Measurements from ENCODE around the gene WDR33. TPM values are rescaled to one million over a fixed set of nuclear protein-coding genes. Genes with fewer than 3 reads are reported as not detected.

WDR33 gene
- total and polyA plus RNA-seq, 2 of the 13 experiments (the other 11 are each of a cell fraction or from before 2014, with no cell fraction given), result 54.9 to 78.2 TPM

DNA sequence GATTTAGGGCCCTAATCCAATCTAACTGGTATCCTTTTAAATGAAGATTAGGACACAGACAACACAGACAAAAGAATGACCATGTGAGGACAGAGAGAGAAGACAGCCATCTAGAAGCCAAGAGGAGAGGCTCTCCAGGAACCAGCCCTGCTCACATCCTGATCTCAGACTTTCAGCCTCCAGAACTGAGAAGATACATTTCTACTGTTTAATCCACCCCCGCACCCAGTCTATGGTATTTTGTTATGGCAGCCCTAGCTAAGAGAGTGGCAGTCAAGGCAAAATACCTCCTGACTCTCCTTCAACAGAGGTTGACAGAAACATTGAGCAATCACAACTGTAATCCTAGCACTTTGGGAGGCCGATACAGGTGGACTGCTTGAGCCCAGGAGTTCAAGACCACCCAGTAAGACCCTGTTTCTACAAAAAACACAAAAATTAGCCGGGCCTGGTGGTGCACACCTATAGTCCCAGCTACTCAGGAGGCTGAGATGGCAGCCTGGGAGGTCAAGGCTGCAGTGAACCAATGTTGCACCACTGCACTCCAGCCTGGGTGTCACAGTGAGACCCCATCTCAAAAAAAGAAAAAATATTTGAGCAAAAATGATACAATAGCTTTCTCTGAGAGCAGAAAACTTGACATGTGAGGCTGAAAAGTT, 34.7 kb downstream of the WDR33 start:
- Histone ChIP-seq H3K79me2 (ENCODE audit: insufficient read depth, low read length) (peaks cover 90% of the 10 kb centered on the region), H3K9me3 (ENCODE audit: low read length) (no peaks in the 10 kb centered on the region), H3K36me3 (replicated peaks in 1 of 2; ENCODE audit: control insufficient read depth in 1 of 2, insufficient read depth in 2 of 2, low read length in 2 of 2) (no peaks in the 10 kb centered on the region; a peak in 2 of 5 replicates), H3K9ac (ENCODE audit: insufficient read depth, low read depth, low read length) (no peak overlapping the region), H2AFZ (ENCODE audit: low read length) (no peak overlapping the region), H3K27me3 (ENCODE audit: control insufficient read depth in 1 of 2, insufficient read depth in 2 of 2, low read length in 2 of 2) (no peaks in the 10 kb centered on the region), H4K20me1 (ENCODE audit: insufficient read depth, low read length) (peaks cover 55% of the 10 kb centered on the region), H3K4me3 (replicated peaks in 1 of 3; ENCODE audit: insufficient read depth in 1 of 3, low read depth in 2 of 3, low read length in 3 of 3) (no peak overlapping the region), H3K4me1 (ENCODE audit: insufficient read depth, low read length) (peaks cover 31% of the 10 kb centered on the region), H3K4me2 (ENCODE audit: low read depth, low read length) (0 out of 2 replicates have a peak overlapping the region, but pooled peaks have one; percentile 4), H3K27ac (ENCODE audit: extremely low read length, insufficient read depth, low read length) (peak overlapping the region; percentile 30)
- CTCF ChIA-PET (ENCODE audit: low intra/inter-chr PET ratio, low total read pairs), result no interaction called here
- FAIRE-seq, result no peak
- DNase-seq (ENCODE audit: low spot score), result peak; percentile 39
- POLR2A ChIA-PET, result interaction anchor here (1.4 kb wide), 1 partner anchor 9 kb away, joined by 5 read pairs; no protein-coding TSS in a partner anchor
- no TSS peak for BruUV-seq (replicated peaks)
- in situ Hi-C loops (cut with HindIII; ENCODE audit: extremely low pct_ligation_motif_present, low pct_unique_long_range_greater_than_20kb) (no loop called here), intact Hi-C loops (cut with micrococcal nuclease; ENCODE audit: unreplicated experiment) (no loop called here)
- ATAC-seq, result peak; percentile 81
- WGBS (ENCODE audit: low lambda C conversion rate), result 57% methylated on average over 3 of the region's 3 CpGs
- peak; percentile 31; the same call in 1 of the 2 replicates for TF ChIP-seq ZNF331 (CRISPR knock-in tag; IDR thresholded peaks at IDR 0.05)
- peak; percentile 51; the same call in 1 of the 2 replicates for TF ChIP-seq ZBTB7B (CRISPR knock-in tag; IDR thresholded peaks at IDR 0.05)
- TF ChIP-seq MYC (CRISPR knock-in tag; IDR thresholded peaks at IDR 0.05; ENCODE audit: borderline replicate concordance), result no peak
- TF ChIP-seq SAFB2 (CRISPR knock-in tag; IDR thresholded peaks at IDR 0.05; ENCODE audit: borderline replicate concordance, low read depth), result no peak
- TF ChIP-seq, protein P1, sequence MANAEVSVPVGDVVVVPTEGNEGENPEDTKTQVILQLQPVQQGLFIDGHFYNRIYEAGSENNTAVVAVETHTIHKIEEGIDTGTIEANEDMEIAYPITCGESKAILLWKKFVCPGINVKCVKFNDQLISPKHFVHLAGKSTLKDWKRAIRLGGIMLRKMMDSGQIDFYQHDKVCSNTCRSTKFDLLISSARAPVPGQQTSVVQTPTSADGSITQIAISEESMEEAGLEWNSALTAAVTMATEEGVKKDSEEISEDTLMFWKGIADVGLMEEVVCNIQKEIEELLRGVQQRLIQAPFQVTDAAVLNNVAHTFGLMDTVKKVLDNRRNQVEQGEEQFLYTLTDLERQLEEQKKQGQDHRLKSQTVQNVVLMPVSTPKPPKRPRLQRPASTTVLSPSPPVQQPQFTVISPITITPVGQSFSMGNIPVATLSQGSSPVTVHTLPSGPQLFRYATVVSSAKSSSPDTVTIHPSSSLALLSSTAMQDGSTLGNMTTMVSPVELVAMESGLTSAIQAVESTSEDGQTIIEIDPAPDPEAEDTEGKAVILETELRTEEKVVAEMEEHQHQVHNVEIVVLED (CRISPR knock-in tag; IDR thresholded peaks at IDR 0.05; ENCODE audit: borderline replicate concordance), result peak; percentile 43; the same call in 1 of the 2 replicates
- TF ChIP-seq, protein P2, sequence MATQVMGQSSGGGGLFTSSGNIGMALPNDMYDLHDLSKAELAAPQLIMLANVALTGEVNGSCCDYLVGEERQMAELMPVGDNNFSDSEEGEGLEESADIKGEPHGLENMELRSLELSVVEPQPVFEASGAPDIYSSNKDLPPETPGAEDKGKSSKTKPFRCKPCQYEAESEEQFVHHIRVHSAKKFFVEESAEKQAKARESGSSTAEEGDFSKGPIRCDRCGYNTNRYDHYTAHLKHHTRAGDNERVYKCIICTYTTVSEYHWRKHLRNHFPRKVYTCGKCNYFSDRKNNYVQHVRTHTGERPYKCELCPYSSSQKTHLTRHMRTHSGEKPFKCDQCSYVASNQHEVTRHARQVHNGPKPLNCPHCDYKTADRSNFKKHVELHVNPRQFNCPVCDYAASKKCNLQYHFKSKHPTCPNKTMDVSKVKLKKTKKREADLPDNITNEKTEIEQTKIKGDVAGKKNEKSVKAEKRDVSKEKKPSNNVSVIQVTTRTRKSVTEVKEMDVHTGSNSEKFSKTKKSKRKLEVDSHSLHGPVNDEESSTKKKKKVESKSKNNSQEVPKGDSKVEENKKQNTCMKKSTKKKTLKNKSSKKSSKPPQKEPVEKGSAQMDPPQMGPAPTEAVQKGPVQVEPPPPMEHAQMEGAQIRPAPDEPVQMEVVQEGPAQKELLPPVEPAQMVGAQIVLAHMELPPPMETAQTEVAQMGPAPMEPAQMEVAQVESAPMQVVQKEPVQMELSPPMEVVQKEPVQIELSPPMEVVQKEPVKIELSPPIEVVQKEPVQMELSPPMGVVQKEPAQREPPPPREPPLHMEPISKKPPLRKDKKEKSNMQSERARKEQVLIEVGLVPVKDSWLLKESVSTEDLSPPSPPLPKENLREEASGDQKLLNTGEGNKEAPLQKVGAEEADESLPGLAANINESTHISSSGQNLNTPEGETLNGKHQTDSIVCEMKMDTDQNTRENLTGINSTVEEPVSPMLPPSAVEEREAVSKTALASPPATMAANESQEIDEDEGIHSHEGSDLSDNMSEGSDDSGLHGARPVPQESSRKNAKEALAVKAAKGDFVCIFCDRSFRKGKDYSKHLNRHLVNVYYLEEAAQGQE (IDR thresholded peaks at IDR 0.05; ENCODE audit: borderline replicate concordance in 1 of 2, low read depth in 1 of 2, low read length in 2 of 2), result no peak
- 0 out of 2 replicates have a peak, but pooled peaks have one; percentile 16 for TF ChIP-seq ZNF12 (CRISPR knock-in tag; IDR thresholded peaks at IDR 0.05)
- peak; percentile 19; the same call in 1 of the 2 replicates for TF ChIP-seq SIX1 (CRISPR knock-in tag; IDR thresholded peaks at IDR 0.05; ENCODE audit: borderline replicate concordance)
- peak; percentile 53; the same call in 1 of the 2 replicates for TF ChIP-seq ZNF644 (CRISPR knock-in tag; IDR thresholded peaks at IDR 0.05; ENCODE audit: low read depth)
- peak; percentile 89 for TF ChIP-seq CEBPB (IDR thresholded peaks at IDR 0.05; ENCODE audit: borderline replicate concordance, low read depth, low read length)
- TF ChIP-seq SOX13 (IDR thresholded peaks at IDR 0.05), result no peak
- TF ChIP-seq SOX13 (CRISPR knock-in tag; conservative IDR thresholded peaks at IDR 0.05 in 1 of 2, IDR thresholded peaks at IDR 0.05 in 1 of 2), result peak in 1 of 2 experiments; percentile 32; a peak in 1 of 4 replicates
- TF ChIP-seq CEBPG (CRISPR knock-in tag; IDR thresholded peaks at IDR 0.05), result peak; percentile 90
- peak; percentile 33; the same call in 1 of the 2 replicates for TF ChIP-seq SAP130 (CRISPR knock-in tag; IDR thresholded peaks at IDR 0.05; ENCODE audit: low read depth)
- TF ChIP-seq SOX6 (IDR thresholded peaks at IDR 0.05), result no peak
- TF ChIP-seq SOX6 (CRISPR knock-in tag; IDR thresholded peaks at IDR 0.05), result no peak
- no peak for TF ChIP-seq GTF3A (CRISPR knock-in tag; conservative IDR thresholded peaks at IDR 0.05)
- TF ChIP-seq ZNF264 (CRISPR knock-in tag; IDR thresholded peaks at IDR 0.05), result 0 out of 2 replicates have a peak, but pooled peaks have one; percentile 28
- TF ChIP-seq ZNF354B (CRISPR knock-in tag; IDR thresholded peaks at IDR 0.05), result no peak
- TF ChIP-seq RBM22 (optimal IDR thresholded peaks at IDR 0.05; ENCODE audit: low read length), result peak; percentile 68
- 0 out of 2 replicates have a peak, but pooled peaks have one; percentile 7 for TF ChIP-seq HNF4A (CRISPR knock-in tag; IDR thresholded peaks at IDR 0.05)
